HEK293 (cell line): Measurements from ENCODE around the gene TDRD10.

Experiments
- CTCF ChIA-PET: fragments of 350-600 bp; formaldehyde crosslinking; extraction: SDS; loops from one replicate; lab custom pipeline; 2021; ENCODE audit warnings: antibody characterized with exemption; lab: Yijun Ruan, JAX
- POLR2A ChIA-PET: fragments of 300-600 bp; formaldehyde crosslinking; extraction: SDS; loops from one replicate; lab custom pipeline; 2020; ENCODE audit warnings: antibody characterized with exemption, inconsistent platforms; lab: Yijun Ruan, JAX
- H3K27ac ChIP-seq: fragments of 200-500 bp; sonication (Bioruptor generic); 2 replicates; pipeline ENCODE4 v1.5.1; 2014; ENCODE audit warnings: low read depth, low read length, control low read depth, inconsistent platforms; ENCODE audit errors: extremely low read depth
- H3K36me3 ChIP-seq, 2 experiments: fragments of 200-500 bp in 1 of 2; sonication (Bioruptor generic) in 1 of 2; 1 replicate in 1 of 2; 2 replicates in 1 of 2; pipeline ENCODE4 v1.5.1; 2014 to 2017; ENCODE audit warnings: inconsistent platforms in 2 of 2, low read length in 2 of 2; ENCODE audit not compliant: control insufficient read depth in 2 of 2, insufficient read depth in 1 of 2
- H3K4me1 ChIP-seq: fragments of 200-500 bp; sonication (Bioruptor generic); 2 replicates; pipeline ENCODE4 v1.5.1; 2014; ENCODE audit warnings: mild to moderate bottlenecking, low read length, inconsistent platforms; ENCODE audit not compliant: control insufficient read depth, insufficient read depth
- H3K4me3 ChIP-seq: 2 replicates; pipeline ENCODE4 v1.5.1; 2011; ENCODE audit warnings: low read depth, mild to moderate bottlenecking, control low read depth, low read length, moderate library complexity
- H3K9me3 ChIP-seq: fragments of 200-500 bp; sonication (Bioruptor generic); 2 replicates; pipeline ENCODE4 v1.5.1; 2014; ENCODE audit warnings: low read depth, low read length, inconsistent platforms; ENCODE audit not compliant: control insufficient read depth, insufficient read depth
- GLI4 ChIP-seq: fragments of 450-650 bp; formaldehyde crosslinking; IDR thresholded peaks from 2 replicates; pipeline ENCODE4 v1.5.1; 2016; ENCODE audit warnings: missing biosample characterization, missing genetic modification characterization
- PRDM1 ChIP-seq: fragments of 450-650 bp; formaldehyde crosslinking; IDR thresholded peaks from 2 replicates; pipeline ENCODE4; 2016; ENCODE audit warnings: missing biosample characterization, missing genetic modification characterization
- PRDM6 ChIP-seq: fragments of 450-650 bp; formaldehyde crosslinking; IDR thresholded peaks from 2 replicates; pipeline ENCODE4 v1.5.1; 2017; ENCODE audit warnings: missing biosample characterization, missing genetic modification characterization
- SP3 ChIP-seq: fragments of 450-650 bp; formaldehyde crosslinking; IDR thresholded peaks from 2 replicates; pipeline ENCODE4 v1.5.1; 2016; ENCODE audit warnings: missing biosample characterization, missing genetic modification characterization
- ZBTB49 ChIP-seq: fragments of 450-650 bp; formaldehyde crosslinking; IDR thresholded peaks from 2 replicates; pipeline ENCODE4 v1.5.1; 2016; ENCODE audit warnings: missing biosample characterization, missing genetic modification characterization, low read depth
- ZBTB7A ChIP-seq: fragments of 450-650 bp; formaldehyde crosslinking; IDR thresholded peaks from 2 replicates; pipeline ENCODE4 v1.5.1; 2016; ENCODE audit warnings: low read depth, missing biosample characterization, missing genetic modification characterization
- ZBTB8A ChIP-seq: fragments of 450-650 bp; formaldehyde crosslinking; IDR thresholded peaks from 2 replicates; pipeline ENCODE4 v1.5.1; 2016; ENCODE audit warnings: missing biosample characterization, missing genetic modification characterization
- ZIC2 ChIP-seq: fragments of 450-650 bp; formaldehyde crosslinking; IDR thresholded peaks from 2 replicates; pipeline ENCODE4 v1.5.1; 2016; ENCODE audit warnings: missing biosample characterization, missing genetic modification characterization
- ZNF112 ChIP-seq: fragments of 450-650 bp; formaldehyde crosslinking; IDR thresholded peaks from 2 replicates; pipeline ENCODE4 v1.5.0; 2017; ENCODE audit warnings: missing biosample characterization, missing genetic modification characterization
- ZNF140 ChIP-seq: fragments of 450-650 bp; formaldehyde crosslinking; IDR thresholded peaks from 2 replicates; pipeline ENCODE4 v1.5.1; 2016; ENCODE audit warnings: missing biosample characterization, missing genetic modification characterization
- ZNF184 ChIP-seq: fragments of 450-650 bp; IDR thresholded peaks from 2 replicates; pipeline ENCODE4 v1.5.1; 2018; ENCODE audit warnings: missing biosample characterization, mild to moderate bottlenecking, missing genetic modification characterization
- ZNF239 ChIP-seq: fragments of 450-650 bp; formaldehyde crosslinking; IDR thresholded peaks from 2 replicates; pipeline ENCODE4 v1.5.1; 2016; ENCODE audit warnings: missing biosample characterization, missing genetic modification characterization
- ZNF311 ChIP-seq: fragments of 450-650 bp; formaldehyde crosslinking; IDR thresholded peaks from 2 replicates; pipeline ENCODE4 v1.5.1; 2017; ENCODE audit warnings: missing biosample characterization, missing genetic modification characterization, borderline replicate concordance
- ZNF341 ChIP-seq: fragments of 450-650 bp; formaldehyde crosslinking; IDR thresholded peaks from 2 replicates; pipeline ENCODE4; 2016; ENCODE audit warnings: low read depth, missing biosample characterization, missing genetic modification characterization
- ZNF354C ChIP-seq: fragments of 450-650 bp; formaldehyde crosslinking; IDR thresholded peaks from 2 replicates; pipeline ENCODE4 v1.5.1; 2016; ENCODE audit warnings: missing biosample characterization, missing genetic modification characterization, low read depth, borderline replicate concordance
- ZNF362 ChIP-seq: fragments of 450-650 bp; formaldehyde crosslinking; IDR thresholded peaks from 2 replicates; pipeline ENCODE4 v1.5.1; 2016; ENCODE audit warnings: missing biosample characterization, missing genetic modification characterization
- ZNF548 ChIP-seq: fragments of 450-650 bp; formaldehyde crosslinking; IDR thresholded peaks from 2 replicates; pipeline ENCODE4 v1.5.1; 2016; ENCODE audit warnings: missing biosample characterization, missing genetic modification characterization
- ZNF561 ChIP-seq: fragments of 450-650 bp; IDR thresholded peaks from 2 replicates; pipeline ENCODE4 v1.5.1; 2018; ENCODE audit warnings: missing biosample characterization, missing genetic modification characterization, borderline replicate concordance
- ZNF747 ChIP-seq: fragments of 450-650 bp; formaldehyde crosslinking; IDR thresholded peaks from 2 replicates; pipeline ENCODE4 v1.5.1; 2016; ENCODE audit warnings: missing biosample characterization, missing genetic modification characterization
- ZNF785 ChIP-seq: fragments of 450-650 bp; formaldehyde crosslinking; IDR thresholded peaks from 2 replicates; pipeline ENCODE4 v1.5.1; 2016; ENCODE audit warnings: missing biosample characterization, missing genetic modification characterization
- ZSCAN30 ChIP-seq: fragments of 450-650 bp; IDR thresholded peaks from 2 replicates; pipeline ENCODE4 v1.5.1; 2018; ENCODE audit warnings: missing biosample characterization, mild to moderate bottlenecking, missing genetic modification characterization, moderate library complexity
- ZXDB ChIP-seq: fragments of 450-650 bp; formaldehyde crosslinking; IDR thresholded peaks from 2 replicates; pipeline ENCODE4 v1.5.1; 2016; ENCODE audit warnings: missing biosample characterization, missing genetic modification characterization
- TF ChIP-seq, protein P1 (sequence below): fragments of 450-650 bp; formaldehyde crosslinking; IDR thresholded peaks from 2 replicates; pipeline ENCODE4 v1.5.1; 2016; ENCODE audit warnings: missing biosample characterization, missing genetic modification characterization, borderline replicate concordance

TDRD10 gene

GRCh38 chr1:154488922-154489321 lies 13.1 kb upstream of the TDRD10 start:
- Histone ChIP-seq H3K36me3 (no peaks in the 10 kb centered on the region), H3K27ac (no peak overlapping the region), H3K4me3 (no peak overlapping the region), H3K4me1 (peaks cover 3% of the 10 kb centered on the region; the same call in 1 of the 2 replicates), H3K9me3 (no peaks in the 10 kb centered on the region)
- CTCF ChIA-PET, result interaction anchor here (0.6 to 2.3 kb wide), 3 partner anchors 9 to 451 kb away, joined by 3 to 9 read pairs (median 7); no protein-coding TSS in a partner anchor
- POLR2A ChIA-PET, result no interaction called here
- TF ChIP-seq ZBTB49 (tag by site-specific recombination), result no peak
- no peak for TF ChIP-seq ZNF341
- TF ChIP-seq PRDM6 (tag by site-specific recombination), result no peak
- no peak for TF ChIP-seq ZIC2 (tag by site-specific recombination)
- TF ChIP-seq ZBTB7A, result no peak
- no peak for TF ChIP-seq ZNF561 (tag by site-specific recombination)
- no peak for TF ChIP-seq ZXDB (tag by site-specific recombination)
- TF ChIP-seq GLI4 (tag by site-specific recombination), result no peak
- TF ChIP-seq ZNF548, result no peak
- no peak for TF ChIP-seq PRDM1 (tag by site-specific recombination)
- no peak for TF ChIP-seq ZNF311 (tag by site-specific recombination)
- no peak for TF ChIP-seq ZNF184 (tag by site-specific recombination)
- no peak for TF ChIP-seq ZBTB8A
- no peak for TF ChIP-seq ZNF112 (tag by site-specific recombination)
- no peak for TF ChIP-seq ZNF747 (tag by site-specific recombination)
- no peak for TF ChIP-seq ZNF239
- TF ChIP-seq ZNF785 (tag by site-specific recombination), result no peak
- TF ChIP-seq SP3 (tag by site-specific recombination), result no peak

- no peaks in the 10 kb centered on the region; the same call in 1 of the 2 replicates for H3K4me1 ChIP-seq
Observed at GRCh38 chr1:154489695-154490274, 12.2 kb upstream of the TDRD10 start.

GRCh38 chr1:154490317-154490716 lies 11.7 kb upstream of the TDRD10 start:
- Histone ChIP-seq H3K4me3 (no peak overlapping the region), H3K9me3 (no peaks in the 10 kb centered on the region), H3K27ac (no peak overlapping the region), H3K4me1 (no peaks in the 10 kb centered on the region), H3K36me3 (no peaks in the 10 kb centered on the region)
- ChIA-PET CTCF (interaction anchor here (0.6 to 2.3 kb wide), 6 partner anchors 9 to 454 kb away, joined by 3 to 11 read pairs (median 4); no protein-coding TSS in a partner anchor), POLR2A (interaction anchor here (0.6 kb wide), 1 partner anchor 757 kb away, joined by 5 read pairs; no protein-coding TSS in a partner anchor)
- TF ChIP-seq ZNF362, result no peak
- TF ChIP-seq ZNF354C (tag by site-specific recombination), result no peak
- TF ChIP-seq, protein P1, sequence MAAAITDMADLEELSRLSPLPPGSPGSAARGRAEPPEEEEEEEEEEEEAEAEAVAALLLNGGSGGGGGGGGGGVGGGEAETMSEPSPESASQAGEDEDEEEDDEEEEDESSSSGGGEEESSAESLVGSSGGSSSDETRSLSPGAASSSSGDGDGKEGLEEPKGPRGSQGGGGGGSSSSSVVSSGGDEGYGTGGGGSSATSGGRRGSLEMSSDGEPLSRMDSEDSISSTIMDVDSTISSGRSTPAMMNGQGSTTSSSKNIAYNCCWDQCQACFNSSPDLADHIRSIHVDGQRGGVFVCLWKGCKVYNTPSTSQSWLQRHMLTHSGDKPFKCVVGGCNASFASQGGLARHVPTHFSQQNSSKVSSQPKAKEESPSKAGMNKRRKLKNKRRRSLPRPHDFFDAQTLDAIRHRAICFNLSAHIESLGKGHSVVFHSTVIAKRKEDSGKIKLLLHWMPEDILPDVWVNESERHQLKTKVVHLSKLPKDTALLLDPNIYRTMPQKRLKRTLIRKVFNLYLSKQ, result no peak
- TF ChIP-seq ZSCAN30 (tag by site-specific recombination), result no peak
- no peak for TF ChIP-seq ZNF311 (tag by site-specific recombination)

More at GRCh38 chr1:154489695-154490274, 12.2 kb upstream of the TDRD10 start:
- no peaks in the 10 kb centered on the region for H3K9me3 ChIP-seq
- no peak overlapping the region for H3K27ac ChIP-seq
- no peak overlapping the region for H3K4me3 ChIP-seq
- POLR2A ChIA-PET, result no interaction called here
- CTCF ChIA-PET, result interaction anchor here (0.6 to 2.3 kb wide), 3 partner anchors 10 to 291 kb away, joined by 4 to 11 read pairs (median 9); no protein-coding TSS in a partner anchor
- no peaks in the 10 kb centered on the region for H3K36me3 ChIP-seq
- TF ChIP-seq ZNF140 (tag by site-specific recombination), result no peak
- TF ChIP-seq, all 188 proteins: peak for 0
